Left lung (tissue), 10 donors: ENCODE data around the gene TNNI3K. TPM values are rescaled to one million over a fixed set of nuclear protein-coding genes. Genes with fewer than 3 reads are reported as not detected.

Experiments used
- ATAC-seq: fragments of 200-7000 bp; cut with Tn5 transposase; one replicate; pipeline ENCODE4 v1.9.1; 2020; ENCODE audit warnings: moderate library complexity
- DNase-seq, 4 donors: peaks; one replicate each; pipeline ENCODE4 v3.0.0-alpha.2; 2013 to 2020
- H3K27ac ChIP-seq, 2 donors: fragments of 200-600 bp; sonication (generic) in 1 of 2; one replicate each; pipeline versions ENCODE4 v1.5.0 to v1.8.0; 2020 to 2021
- H3K27me3 ChIP-seq, 2 donors: fragments of 200-600 bp; sonication (generic) in 1 of 2; one replicate each; pipeline versions ENCODE4 v1.5.0 to v1.8.0; 2020 to 2021
- H3K36me3 ChIP-seq, 2 donors: fragments of 200-600 bp; sonication (generic) in 1 of 2; one replicate each; pipeline versions ENCODE4 v1.5.0 to v1.8.0; 2020 to 2021
- H3K4me1 ChIP-seq, 2 donors: fragments of 200-600 bp; one replicate each; pipeline ENCODE4 v1.8.0; 2021
- H3K4me3 ChIP-seq, 2 donors: fragments of 200-600 bp; sonication (generic) in 1 of 2; one replicate each; pipeline versions ENCODE4 v1.5.0 to v1.8.0; 2020 to 2021; ENCODE audit warnings: mild to moderate bottlenecking in 1 of 2
- H3K9me3 ChIP-seq, 2 donors: fragments of 200-600 bp; sonication (generic) in 1 of 2; one replicate each; pipeline versions ENCODE4 v1.5.0 to v1.8.0; 2020 to 2021
- CTCF ChIP-seq, 2 donors: fragments of 200-600 bp; sonication (generic) in 1 of 2; IDR thresholded peaks; one replicate each; pipeline versions ENCODE4 v1.5.0 to v1.8.0; 2021; ENCODE audit warnings: antibody characterized with exemption in 2 of 2
- intact Hi-C, 2 donors: fragments of 100-400 bp; cut with DNase I; formaldehyde crosslinking; loops; one replicate each; pipeline versions ENCODE4 v1.11.2 to v1.14.2; 2022
- polyA plus RNA-seq, 6 donors: library from polyadenylated mRNA; unstranded; fragments of 120-200 nt; gene quantifications; one replicate each; pipeline ENCODE4 v1.2.1, GENCODE V29; 2013; ENCODE audit not compliant: insufficient read length in 6 of 6
- total RNA-seq, 2 donors: library from RNA; stranded (reverse); fragmentation: NEBNext Ultra II Directional; extraction: Animal tissue kit (Norgen Biotek cat#: 25700); gene quantifications; one replicate each; pipeline ENCODE4 v1.2.1, GENCODE V29; 2021
- donor health status: DM: no; HTN: yes; CAD: no.
- donor health status: DM: no; HTN: no; CAD: no.

TNNI3K gene
- total and polyA plus RNA-seq, 8 donors, result 0.38 to 2.0 (median 1.1) TPM

GRCh38 chr1:74357756-74358155, 122.6 kb downstream of the TNNI3K start:
- TF ChIP-seq CTCF (IDR thresholded peaks at IDR 0.05), result no peak
- no peaks in the 10 kb centered on the region for H3K36me3 ChIP-seq
- H3K4me1 ChIP-seq, result no peaks in the 10 kb centered on the region
- DNase-seq, result no peak
- H3K27ac ChIP-seq, result no peak overlapping the region
- H3K9me3 ChIP-seq, result no peaks in the 10 kb centered on the region
- H3K4me3 ChIP-seq, result no peak overlapping the region
- H3K27me3 ChIP-seq, result no peaks in the 10 kb centered on the region
- intact Hi-C loops, result no loop called here
- no peak for ATAC-seq

- DNase-seq (no peak), ATAC-seq (no peak)
- H3K27ac ChIP-seq, result no peak overlapping the region
Observed at GRCh38 chr1:74362691-74363090, 127.5 kb downstream of the TNNI3K start.

GRCh38 chr1:74363220-74363619, 128.0 kb downstream of the TNNI3K start:
- Histone ChIP-seq H3K4me1 (no peaks in the 10 kb centered on the region), H3K36me3 (no peaks in the 10 kb centered on the region), H3K27me3 (no peaks in the 10 kb centered on the region), H3K27ac (no peak overlapping the region), H3K4me3 (no peak overlapping the region), H3K9me3 (no peaks in the 10 kb centered on the region)
- no peak for TF ChIP-seq CTCF (IDR thresholded peaks at IDR 0.05)
- intact Hi-C loops, result no loop called here
- DNase-seq (no peak), ATAC-seq (no peak)

More at GRCh38 chr1:74362691-74363090, 127.5 kb downstream of the TNNI3K start:
- Histone ChIP-seq H3K4me1 (no peaks in the 10 kb centered on the region), H3K36me3 (no peaks in the 10 kb centered on the region), H3K27me3 (no peaks in the 10 kb centered on the region), H3K4me3 (no peak overlapping the region), H3K9me3 (no peaks in the 10 kb centered on the region)
- intact Hi-C loops, result no loop called here
- no peak for TF ChIP-seq CTCF (IDR thresholded peaks at IDR 0.05)

GRCh38 chr1:74367175-74367813, 132.1 kb downstream of the TNNI3K start:
- DNase-seq, result no peak

GRCh38 chr1:74368335-74368734, 133.1 kb downstream of the TNNI3K start:
- intact Hi-C loops, result no loop called here
- no peaks in the 10 kb centered on the region for H3K4me1 ChIP-seq
- H3K27ac ChIP-seq, result no peak overlapping the region
- no peaks in the 10 kb centered on the region for H3K27me3 ChIP-seq
- no peak for DNase-seq
- no peak for ATAC-seq
- no peaks in the 10 kb centered on the region for H3K9me3 ChIP-seq
- no peaks in the 10 kb centered on the region for H3K36me3 ChIP-seq
- no peak for TF ChIP-seq CTCF (IDR thresholded peaks at IDR 0.05)
- no peak overlapping the region for H3K4me3 ChIP-seq

More at GRCh38 chr1:74367175-74367813, 132.1 kb downstream of the TNNI3K start:
- no peaks in the 10 kb centered on the region for H3K36me3 ChIP-seq
- no peak for ATAC-seq
- no peak for TF ChIP-seq CTCF (IDR thresholded peaks at IDR 0.05)
- no peak overlapping the region for H3K4me3 ChIP-seq
- no peaks in the 10 kb centered on the region for H3K4me1 ChIP-seq
- no peaks in the 10 kb centered on the region for H3K9me3 ChIP-seq
- intact Hi-C loops, result no loop called here
- no peak overlapping the region for H3K27ac ChIP-seq
- no peaks in the 10 kb centered on the region for H3K27me3 ChIP-seq
